ENCODE measurements around the gene XRN2. TPM values are rescaled to one million over a fixed set of nuclear protein-coding genes. Genes with fewer than 3 reads are reported as not detected.

The XRN2 gene
- total RNA-seq, 3 donors from 2014 or later: 35.3 to 47.7 (median 43.2) TPM

- intact Hi-C loops (cut with DNase I, micrococcal nuclease): no loop called here
- no peak for TF ChIP-seq CTCF (IDR thresholded peaks at IDR 0.05)
- Histone ChIP-seq H3K4me3 (no peak overlapping the region), H3K9me3 (no peaks in the 10 kb centered on the region), H3K4me1 (ENCODE audit: low read depth) (no peaks in the 10 kb centered on the region), H3K36me3 (ENCODE audit: low read depth) (no peaks in the 10 kb centered on the region)
- ATAC-seq: no peak
- no peak for DNase-seq
Measured at GRCh38 chr20:21286775-21287174, 16.4 kb upstream of the XRN2 start.

GRCh38 chr20:21288587-21289370, 14.4 kb upstream of the XRN2 start:
- ATAC-seq (no peak), DNase-seq (no peak)
- Histone ChIP-seq H3K4me1 (ENCODE audit: low read depth) (no peaks in the 10 kb centered on the region), H3K36me3 (ENCODE audit: low read depth) (no peaks in the 10 kb centered on the region), H3K4me3 (no peak overlapping the region), H3K9me3 (no peaks in the 10 kb centered on the region)
- intact Hi-C loops (cut with DNase I, micrococcal nuclease): no loop called here
- TF ChIP-seq CTCF (IDR thresholded peaks at IDR 0.05): no peak

GRCh38 chr20:21289651-21290050, 13.5 kb upstream of the XRN2 start:
- no peaks in the 10 kb centered on the region for H3K9me3 ChIP-seq
- ATAC-seq: no peak
- intact Hi-C loops (cut with DNase I, micrococcal nuclease): no loop called here
- no peak for DNase-seq
- no peaks in the 10 kb centered on the region for H3K36me3 ChIP-seq (ENCODE audit: low read depth)
- no peaks in the 10 kb centered on the region for H3K4me1 ChIP-seq (ENCODE audit: low read depth)
- TF ChIP-seq CTCF (IDR thresholded peaks at IDR 0.05): no peak
- no peak overlapping the region for H3K4me3 ChIP-seq

GRCh38 chr20:21291026-21291425, 12.1 kb upstream of the XRN2 start:
- ATAC-seq: no peak
- Histone ChIP-seq H3K36me3 (ENCODE audit: low read depth) (no peaks in the 10 kb centered on the region), H3K9me3 (no peaks in the 10 kb centered on the region), H3K4me1 (ENCODE audit: low read depth) (no peaks in the 10 kb centered on the region), H3K4me3 (no peak overlapping the region)
- no peak for DNase-seq
- TF ChIP-seq CTCF (IDR thresholded peaks at IDR 0.05): no peak
- intact Hi-C loops (cut with DNase I, micrococcal nuclease): no loop called here

- Histone ChIP-seq H3K4me1 (ENCODE audit: low read depth) (no peaks in the 10 kb centered on the region), H3K9me3 (no peaks in the 10 kb centered on the region), H3K36me3 (ENCODE audit: low read depth) (no peaks in the 10 kb centered on the region), H3K4me3 (no peak overlapping the region)
- no peak for ATAC-seq
- TF ChIP-seq CTCF (IDR thresholded peaks at IDR 0.05): no peak
- DNase-seq: no peak
- intact Hi-C loops (cut with DNase I, micrococcal nuclease): no loop called here
Measured at GRCh38 chr20:21294755-21295154, 8.4 kb upstream of the XRN2 start.

All from mucosa of descending colon (tissue), 3 donors.